ENCODE results near the gene SSU72. TPM values are rescaled to one million over a fixed set of nuclear protein-coding genes. Genes with fewer than 3 reads are reported as not detected.
A peak's percentile ranks its signal among the peaks of the same experiment; 100 is the strongest.

The SSU72 gene
- polyA plus RNA-seq (60.2 to 147 TPM (median 79.7 TPM) in 3 replicates), polyA minus RNA-seq (58.5 to 75.9 TPM (median 69.3 TPM) in 3 replicates)
- 163 TPM for polyA plus RNA-seq (2011; ENCODE audit: low read depth)
- polyA plus RNA-seq (2011; cell fraction: cytosol; rRNA removed) = 119 and 121 TPM in 2 replicates
- polyA plus RNA-seq (2011; cell fraction: nucleus; rRNA removed) = 59.6 and 59.8 TPM in 2 replicates
- 129 and 156 TPM in 2 replicates for polyA plus RNA-seq (2012; ENCODE audit: low replicate concordance)
- 145 TPM for polyA minus RNA-seq (2011; cell fraction: cytosol; rRNA and poly(A)+ RNA removed)
- polyA minus RNA-seq (2011; cell fraction: nucleus; rRNA and poly(A)+ RNA removed) = 29.5 and 37.0 TPM in 2 replicates

- Histone ChIP-seq H3K36me3 (ENCODE audit: control insufficient read depth in 2 of 2, extremely low read depth in 1 of 2, insufficient read depth in 2 of 2, low read length in 2 of 2) (peaks cover 0 to 2% of the 10 kb centered on the region in 2 experiments), H3K4me3 (ENCODE audit: control insufficient read depth in 2 of 3, extremely low read depth in 1 of 3, insufficient read depth in 2 of 3, low read depth in 1 of 3, low read length in 3 of 3) (peak within 1 kb of the TSS; percentile 97 to 99 (median 99)), H3K27me3 (ENCODE audit: control insufficient read depth, extremely low read depth, insufficient read depth, low read length) (peaks cover 9% of the 10 kb centered on the region), H3K9me1 (ENCODE audit: control insufficient read depth, extremely low read depth, insufficient read depth, low read length) (no peaks in the 10 kb centered on the region), H3K4me1 (ENCODE audit: control insufficient read depth, extremely low read depth, insufficient read depth, low read length) (peaks cover 16% of the 10 kb centered on the region), H3K4me2 (ENCODE audit: control insufficient read depth, extremely low read depth, insufficient read depth, low read depth, low read length) (peak within 1 kb of the TSS; percentile 95), H2AFZ (ENCODE audit: control insufficient read depth, low read length) (peak within 1 kb of the TSS; percentile 79), H4K20me1 (ENCODE audit: control insufficient read depth, extremely low read depth, insufficient read depth, low read length) (peaks cover 5% of the 10 kb centered on the region), H3K9me3 (ENCODE audit: control insufficient read depth, low read depth, low read length) (no peaks in the 10 kb centered on the region), H3K79me2 (ENCODE audit: control insufficient read depth, insufficient read depth, low read length) (peaks cover 43% of the 10 kb centered on the region), H3K9ac (ENCODE audit: control insufficient read depth, extremely low read depth, insufficient read depth, low read length) (peak within 1 kb of the TSS; percentile 99), H3K27ac (ENCODE audit: control insufficient read depth, insufficient read depth, low read length) (peak within 1 kb of the TSS; percentile 97)
- no peak for TF ChIP-seq EZH2 (IDR thresholded peaks at IDR 0.05; ENCODE audit: low read length)
- TF ChIP-seq CTCF (optimal IDR thresholded peaks at IDR 0.05 in 1 of 3, IDR thresholded peaks at IDR 0.05 in 1 of 3, conservative IDR thresholded peaks at IDR 0.05 in 1 of 3; ENCODE audit: extremely low read depth in 1 of 3, insufficient read depth in 2 of 3, low read length in 3 of 3) = no peak
- FAIRE-seq (no peak), DNase-seq (ENCODE audit: low read depth, low spot score) (peak; percentile 44)
- dilution Hi-C loops (cut with MboI; ENCODE audit: extremely low pct_ligation_motif_present, low sequenced_read_pairs) = no loop called here
These were observed at the start of gene SSU72 for GRCh38 chr1:1574721-1575537. TSS of gene SSU72 (minus strand) at chr1:1574863. CDS start at chr1:1574557, 306 bp downstream.

- H3K9ac ChIP-seq (ENCODE audit: control insufficient read depth, extremely low read depth, insufficient read depth, low read length) = no peak overlapping the region
- H3K4me1 ChIP-seq (ENCODE audit: control insufficient read depth, extremely low read depth, insufficient read depth, low read length) = peaks cover 16% of the 10 kb centered on the region
- TF ChIP-seq EZH2 (IDR thresholded peaks at IDR 0.05; ENCODE audit: low read length) (no peak), CTCF (optimal IDR thresholded peaks at IDR 0.05 in 1 of 3, IDR thresholded peaks at IDR 0.05 in 1 of 3, conservative IDR thresholded peaks at IDR 0.05 in 1 of 3; ENCODE audit: extremely low read depth in 1 of 3, insufficient read depth in 2 of 3, low read length in 3 of 3) (no peak)
- H3K79me2 ChIP-seq (ENCODE audit: control insufficient read depth, insufficient read depth, low read length) = no peaks in the 10 kb centered on the region
- FAIRE-seq (no peak), DNase-seq (ENCODE audit: low read depth, low spot score) (no peak)
- no peak overlapping the region for H3K27ac ChIP-seq (ENCODE audit: control insufficient read depth, insufficient read depth, low read length)
- H3K9me3 ChIP-seq (ENCODE audit: control insufficient read depth, low read depth, low read length) = no peaks in the 10 kb centered on the region
- H3K4me3 ChIP-seq (ENCODE audit: control insufficient read depth in 2 of 3, extremely low read depth in 1 of 3, insufficient read depth in 2 of 3, low read depth in 1 of 3, low read length in 3 of 3) = no peak overlapping the region
- H3K36me3 ChIP-seq (ENCODE audit: control insufficient read depth in 2 of 2, extremely low read depth in 1 of 2, insufficient read depth in 2 of 2, low read length in 2 of 2) = no peaks in the 10 kb centered on the region
- no peaks in the 10 kb centered on the region for H4K20me1 ChIP-seq (ENCODE audit: control insufficient read depth, extremely low read depth, insufficient read depth, low read length)
- H3K4me2 ChIP-seq (ENCODE audit: control insufficient read depth, extremely low read depth, insufficient read depth, low read depth, low read length) = no peak overlapping the region
- H3K27me3 ChIP-seq (ENCODE audit: control insufficient read depth, extremely low read depth, insufficient read depth, low read length) = no peaks in the 10 kb centered on the region
- dilution Hi-C loops (cut with MboI; ENCODE audit: extremely low pct_ligation_motif_present, low sequenced_read_pairs) = no loop called here
- H3K9me1 ChIP-seq (ENCODE audit: control insufficient read depth, extremely low read depth, insufficient read depth, low read length) = no peaks in the 10 kb centered on the region
- no peak overlapping the region for H2AFZ ChIP-seq (ENCODE audit: control insufficient read depth, low read length)
These were observed 49.2 kb upstream of the SSU72 start for GRCh38 chr1:1623631-1624442.

All from keratinocyte (primary cell).